22Rv1 (cell line): ENCODE measurements around the gene GPR160.

ENCODE experiments used
- CTCF ChIP-seq: fragments of 450-650 bp; IDR thresholded peaks from 2 replicates; pipeline ENCODE4 v1.5.1; 2017; ENCODE audit warnings: mild to moderate bottlenecking
- ZFX ChIP-seq: fragments of 450-650 bp; IDR thresholded peaks from 2 replicates; pipeline ENCODE4 v1.6.1; 2017; ENCODE audit warnings: antibody characterized with exemption, borderline replicate concordance

- TF ChIP-seq CTCF (peak; percentile 36), ZFX (no peak)
Observed at GRCh38 chr3:170062769-170063168, 25.0 kb downstream of the GPR160 start.
